GM12891 (cell line): ENCODE measurements around the gene CNBP.

Experiments
- POLR2A ChIP-seq: IDR thresholded peaks from 2 replicates; pipeline ENCODE4 v1.6.1; 2011; ENCODE audit warnings: low read depth, low read length, control low read depth
- SPI1 ChIP-seq: IDR thresholded peaks from 2 replicates; pipeline ENCODE4 v1.6.1; 2011; ENCODE audit warnings: low read depth, low read length, control low read depth

DNA sequence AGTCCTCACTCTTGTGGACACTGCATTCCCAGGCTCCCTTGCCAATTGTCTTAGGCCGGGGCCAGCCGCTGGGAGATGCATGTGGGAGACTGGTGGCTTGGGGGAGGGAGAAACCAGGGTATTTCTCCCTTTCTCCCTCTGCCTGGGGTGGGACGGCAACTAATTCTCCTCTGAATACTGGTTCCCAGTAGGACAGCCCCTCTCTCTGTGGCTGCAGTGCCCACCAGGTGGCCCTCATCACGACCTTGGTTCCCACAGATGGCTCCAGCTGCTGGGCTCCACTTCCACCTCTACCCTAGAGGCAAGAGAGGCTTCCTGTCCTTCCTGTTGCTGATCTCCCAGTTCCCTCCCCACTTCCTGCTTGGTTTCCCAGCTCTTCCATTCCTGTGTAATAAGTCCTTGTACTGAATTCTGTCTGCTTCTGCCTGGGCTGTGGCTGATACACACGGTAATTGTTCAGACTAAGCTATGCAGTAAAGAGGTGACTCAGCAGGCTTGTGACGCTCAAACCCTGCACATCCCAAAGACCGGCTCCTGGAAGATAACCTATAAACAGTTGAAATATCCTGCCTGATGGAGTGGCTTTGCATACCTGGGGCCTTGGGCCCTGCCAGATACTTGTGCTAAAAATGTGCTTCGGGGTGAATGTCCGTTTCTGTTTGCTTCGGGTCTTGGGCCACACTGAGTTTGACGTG, 45.3 kb upstream of the CNBP start:
- TF ChIP-seq POLR2A: no peak
- TF ChIP-seq SPI1: no peak
